TTC549 (cell line): ENCODE data around the gene PLA2G5.
"Not testable (repeated sequence)": the region's sequence is repeated elsewhere in the genome, so short reads cannot be mapped to it uniquely, and the experiment has no call there.

Experiments
- FAIRE-seq: peaks from 2 replicates; lab custom pipeline; 2012; peaks lifted over from hg19 to GRCh38; lab: Jason Lieb, UNC

PLA2G5 gene, protein sequence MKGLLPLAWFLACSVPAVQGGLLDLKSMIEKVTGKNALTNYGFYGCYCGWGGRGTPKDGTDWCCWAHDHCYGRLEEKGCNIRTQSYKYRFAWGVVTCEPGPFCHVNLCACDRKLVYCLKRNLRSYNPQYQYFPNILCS

GRCh38 chr1:20069874-20070273, at the start of gene PLA2G5:
PLA2G5 (plus strand) TSS chr1:20070194; CDS start chr1:20084831, 14,637 bp downstream.
- FAIRE-seq = no peak

GRCh38 chr1:20028125-20028524, 41.9 kb upstream of the PLA2G5 start:
- FAIRE-seq = no peak

DNA sequence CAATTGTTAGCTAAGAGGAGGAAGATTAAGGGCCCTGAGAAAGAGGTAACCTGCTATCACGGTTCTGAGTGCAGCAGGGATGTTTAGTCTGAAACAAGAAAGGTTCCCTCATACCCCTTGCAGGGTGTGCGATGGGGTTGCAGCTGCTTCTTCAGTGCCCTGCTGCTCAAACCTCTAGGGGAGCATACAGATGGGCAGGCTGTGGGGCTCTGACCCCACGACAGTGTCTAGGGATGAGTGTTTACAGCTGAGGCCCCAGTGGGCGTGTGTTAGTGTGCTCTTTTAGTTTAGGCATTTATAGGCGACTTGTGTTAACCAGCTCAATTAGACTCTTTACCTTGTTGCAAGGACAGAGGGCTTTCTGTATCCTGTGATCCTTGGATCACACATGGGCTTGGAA, 41.3 kb upstream of the PLA2G5 start:
- FAIRE-seq = no peak

- FAIRE-seq = no peak
Measured at GRCh38 chr1:20029178-20029912, 40.6 kb upstream of the PLA2G5 start.

GRCh38 chr1:20030436-20031151, 39.4 kb upstream of the PLA2G5 start:
- FAIRE-seq = not testable (repeated sequence)

DNA sequence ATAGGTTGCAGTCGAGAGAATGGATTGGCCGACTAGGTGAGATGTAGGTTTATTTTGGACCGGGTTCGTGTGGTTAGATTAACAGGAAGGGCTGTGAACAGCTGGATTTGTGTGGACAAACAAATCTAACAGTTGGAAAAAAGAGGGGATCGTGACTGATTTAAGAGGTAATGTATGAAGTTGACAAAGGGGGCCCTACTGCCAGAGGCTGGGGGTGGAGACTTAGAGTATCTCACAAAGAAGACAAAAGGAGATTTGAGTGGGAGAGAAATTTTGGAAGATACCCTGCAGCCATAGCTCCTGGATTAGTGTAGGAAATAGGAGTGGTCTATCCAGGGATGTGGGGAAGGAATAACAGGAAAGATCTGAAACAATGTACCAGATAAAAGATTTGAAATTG, 38.8 kb upstream of the PLA2G5 start:
- FAIRE-seq = no peak

- no peak for FAIRE-seq
Measured at GRCh38 chr1:20031836-20032235, 38.2 kb upstream of the PLA2G5 start.

DNA sequence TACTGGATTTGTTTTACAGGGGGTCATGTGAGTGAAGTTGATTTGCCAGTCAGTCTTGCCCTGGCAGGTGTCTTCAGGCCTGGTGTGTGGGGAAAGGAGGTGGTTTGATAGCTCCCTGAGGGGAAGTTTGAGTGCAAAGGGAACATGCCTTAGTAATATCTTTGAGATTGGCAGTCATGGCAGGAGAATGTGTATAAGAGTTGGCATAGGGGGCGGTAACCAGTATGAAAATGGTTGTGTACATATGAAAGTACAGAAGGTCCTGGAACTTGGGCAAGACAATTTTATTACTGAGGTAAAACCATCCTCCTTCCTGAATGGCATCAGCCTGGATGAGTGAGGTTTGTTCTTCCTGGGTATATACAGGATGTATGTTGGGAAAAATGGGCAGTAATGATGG, 37.6 kb upstream of the PLA2G5 start:
- FAIRE-seq = no peak

- FAIRE-seq = no peak
Measured at GRCh38 chr1:20033420-20033819, 36.6 kb upstream of the PLA2G5 start.

DNA sequence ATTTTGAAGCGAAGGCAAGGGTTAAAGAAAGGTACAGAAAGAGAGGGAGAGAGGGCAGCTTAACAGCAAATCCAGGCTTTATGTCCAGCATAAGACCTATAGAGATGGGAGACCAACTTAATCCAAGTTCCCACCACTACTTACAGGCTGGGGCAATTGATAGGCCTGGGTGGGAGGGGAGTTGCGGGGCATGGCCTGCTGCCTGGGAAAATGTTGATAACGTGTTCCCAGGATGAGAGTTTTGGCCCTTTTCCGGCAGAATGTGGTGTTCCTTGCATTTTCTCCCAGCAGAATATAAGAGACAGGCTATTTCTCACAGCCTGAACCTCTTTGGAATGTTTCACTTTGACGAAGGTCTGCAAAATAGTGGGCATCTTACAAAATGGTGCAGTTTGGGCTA, 34.9 kb upstream of the PLA2G5 start:
- no peak for FAIRE-seq

- no peak for FAIRE-seq
Measured at GRCh38 chr1:20037877-20038276, 32.1 kb upstream of the PLA2G5 start.

- FAIRE-seq = no peak
Measured at GRCh38 chr1:20047096-20047495, 22.9 kb upstream of the PLA2G5 start.

- peak; percentile 68 for FAIRE-seq
Measured at GRCh38 chr1:20048563-20048962, 21.4 kb upstream of the PLA2G5 start.

GRCh38 chr1:20049056-20049798, 20.8 kb upstream of the PLA2G5 start:
- FAIRE-seq = not testable (repeated sequence)

GRCh38 chr1:20051218-20051829, 18.7 kb upstream of the PLA2G5 start:
- FAIRE-seq = no peak

GRCh38 chr1:20052386-20052785, 17.6 kb upstream of the PLA2G5 start:
- FAIRE-seq = no peak

- no peak for FAIRE-seq
Measured at GRCh38 chr1:20057886-20058420, 12.0 kb upstream of the PLA2G5 start.

DNA sequence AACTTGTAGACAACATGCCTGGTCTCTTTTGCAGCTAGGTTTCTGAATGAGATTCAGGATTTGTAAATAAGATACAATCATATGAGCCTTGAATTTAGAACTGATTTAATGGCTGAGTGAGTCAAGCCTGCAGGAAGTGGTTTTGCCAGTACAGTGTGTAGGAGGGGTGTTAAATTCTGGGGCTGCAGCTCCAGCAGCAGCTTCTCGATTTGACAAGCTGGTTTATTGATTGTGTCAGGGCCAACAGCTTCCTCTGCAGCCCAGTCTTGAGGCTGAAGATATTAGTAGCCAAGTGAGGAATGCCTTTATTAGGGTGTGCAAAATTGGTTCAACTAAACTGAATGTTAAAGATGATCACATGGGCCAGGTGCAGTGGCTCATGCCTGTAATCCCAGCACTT, 11.5 kb upstream of the PLA2G5 start:
- FAIRE-seq = no peak

GRCh38 chr1:20059847-20060246, 10.1 kb upstream of the PLA2G5 start:
- no peak for FAIRE-seq

- FAIRE-seq = not testable (repeated sequence)
Measured at GRCh38 chr1:20060791-20061190, 9.2 kb upstream of the PLA2G5 start.

DNA sequence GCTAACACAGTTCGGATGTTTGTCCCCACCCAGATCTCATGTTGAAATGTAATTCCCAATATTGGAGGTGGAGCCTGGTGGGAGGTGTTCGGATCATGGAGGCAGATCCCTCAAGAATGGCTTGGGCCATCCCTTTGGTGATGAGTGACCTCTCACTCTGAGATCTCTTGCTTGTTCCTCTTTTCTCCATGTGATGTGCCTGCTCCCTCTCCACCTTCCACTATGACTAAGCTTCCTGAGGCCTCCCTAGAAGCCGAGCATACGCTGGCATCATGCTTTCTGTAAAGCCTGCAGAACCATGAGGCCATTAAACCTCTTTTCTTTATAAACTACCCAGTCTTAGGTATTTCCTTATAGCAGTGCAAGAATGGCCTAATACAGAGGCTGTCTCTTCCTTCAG, 8.1 kb upstream of the PLA2G5 start:
- no peak for FAIRE-seq

- no peak for FAIRE-seq
Measured at GRCh38 chr1:20063861-20064292, 6.1 kb upstream of the PLA2G5 start.
